HEK293 (cell line): ENCODE data around the gene TNFRSF13B.

Source experiments
- CTCF ChIA-PET: fragments of 350-600 bp; formaldehyde crosslinking; extraction: SDS; loops from one replicate; lab custom pipeline; 2021; ENCODE audit warnings: antibody characterized with exemption; lab: Yijun Ruan, JAX
- POLR2A ChIA-PET: fragments of 300-600 bp; formaldehyde crosslinking; extraction: SDS; loops from one replicate; lab custom pipeline; 2020; ENCODE audit warnings: antibody characterized with exemption, inconsistent platforms; lab: Yijun Ruan, JAX
- H3K27ac ChIP-seq: fragments of 200-500 bp; sonication (Bioruptor generic); 2 replicates; pipeline ENCODE4 v1.5.1; 2014; ENCODE audit warnings: low read depth, low read length, control low read depth, inconsistent platforms; ENCODE audit errors: extremely low read depth
- H3K36me3 ChIP-seq, 2 experiments: fragments of 200-500 bp in 1 of 2; sonication (Bioruptor generic) in 1 of 2; 1 replicate in 1 of 2; 2 replicates in 1 of 2; pipeline ENCODE4 v1.5.1; 2014 to 2017; ENCODE audit warnings: inconsistent platforms in 2 of 2, low read length in 2 of 2; ENCODE audit not compliant: control insufficient read depth in 2 of 2, insufficient read depth in 1 of 2
- H3K4me1 ChIP-seq: fragments of 200-500 bp; sonication (Bioruptor generic); 2 replicates; pipeline ENCODE4 v1.5.1; 2014; ENCODE audit warnings: mild to moderate bottlenecking, low read length, inconsistent platforms; ENCODE audit not compliant: control insufficient read depth, insufficient read depth
- H3K4me3 ChIP-seq: 2 replicates; pipeline ENCODE4 v1.5.1; 2011; ENCODE audit warnings: low read depth, mild to moderate bottlenecking, control low read depth, low read length, moderate library complexity
- H3K9me3 ChIP-seq: fragments of 200-500 bp; sonication (Bioruptor generic); 2 replicates; pipeline ENCODE4 v1.5.1; 2014; ENCODE audit warnings: low read depth, low read length, inconsistent platforms; ENCODE audit not compliant: control insufficient read depth, insufficient read depth
- AEBP2 ChIP-seq: fragments of 450-650 bp; formaldehyde crosslinking; IDR thresholded peaks from 2 replicates; pipeline ENCODE4 v1.5.1; 2016; ENCODE audit warnings: missing biosample characterization, missing genetic modification characterization, borderline replicate concordance
- ELK4 ChIP-seq: IDR thresholded peaks from 2 replicates; pipeline ENCODE4 v1.6.1; 2011; ENCODE audit warnings: mild to moderate bottlenecking, low read depth, low read length, borderline replicate concordance
- FEZF1 ChIP-seq: fragments of 450-650 bp; formaldehyde crosslinking; IDR thresholded peaks from 2 replicates; pipeline ENCODE4 v1.5.1; 2016; ENCODE audit warnings: missing biosample characterization, missing genetic modification characterization
- SCRT1 ChIP-seq: fragments of 450-650 bp; formaldehyde crosslinking; IDR thresholded peaks from 2 replicates; pipeline ENCODE4 v1.5.1; 2016; ENCODE audit warnings: missing biosample characterization, missing genetic modification characterization, borderline replicate concordance
- SCRT2 ChIP-seq: fragments of 450-650 bp; formaldehyde crosslinking; IDR thresholded peaks from 2 replicates; pipeline ENCODE4 v1.5.1; 2016; ENCODE audit warnings: missing biosample characterization, missing genetic modification characterization
- ZNF133 ChIP-seq: fragments of 450-650 bp; formaldehyde crosslinking; IDR thresholded peaks from 2 replicates; pipeline ENCODE4 v1.5.1; 2016; ENCODE audit warnings: missing biosample characterization, missing genetic modification characterization
- ZNF2 ChIP-seq: fragments of 450-650 bp; formaldehyde crosslinking; IDR thresholded peaks from 2 replicates; pipeline ENCODE4 v1.5.1; 2016; ENCODE audit warnings: missing biosample characterization, missing genetic modification characterization
- ZNF23 ChIP-seq: fragments of 450-650 bp; formaldehyde crosslinking; IDR thresholded peaks from 2 replicates; pipeline ENCODE4 v1.5.1; 2016; ENCODE audit warnings: missing biosample characterization, missing genetic modification characterization, borderline replicate concordance
- ZNF280D ChIP-seq: fragments of 450-650 bp; formaldehyde crosslinking; IDR thresholded peaks from 2 replicates; pipeline ENCODE4 v1.5.1; 2016; ENCODE audit warnings: missing biosample characterization, missing genetic modification characterization
- ZNF473 ChIP-seq: fragments of 450-650 bp; formaldehyde crosslinking; IDR thresholded peaks from 2 replicates; pipeline ENCODE4 v1.5.1; 2017; ENCODE audit warnings: missing biosample characterization, missing genetic modification characterization
- ZNF510 ChIP-seq: fragments of 450-650 bp; formaldehyde crosslinking; IDR thresholded peaks from 2 replicates; pipeline ENCODE4 v1.5.1; 2018; ENCODE audit warnings: mild to moderate bottlenecking, missing genetic modification characterization, missing biosample characterization; ENCODE audit not compliant: insufficient replicate concordance
- ZNF555 ChIP-seq: fragments of 450-650 bp; formaldehyde crosslinking; conservative IDR thresholded peaks from 2 replicates; pipeline ENCODE4 v1.5.1; 2017; ENCODE audit warnings: missing biosample characterization, mild to moderate bottlenecking, missing genetic modification characterization, inconsistent platforms
- ZNF600 ChIP-seq: fragments of 450-650 bp; formaldehyde crosslinking; IDR thresholded peaks from 2 replicates; pipeline ENCODE4 v1.5.1; 2016; ENCODE audit warnings: missing biosample characterization, missing genetic modification characterization
- ZNF777 ChIP-seq: fragments of 450-650 bp; formaldehyde crosslinking; IDR thresholded peaks from 2 replicates; pipeline ENCODE4 v1.5.1; 2017; ENCODE audit warnings: missing biosample characterization, missing genetic modification characterization, borderline replicate concordance
- ZSCAN5A ChIP-seq: fragments of 450-650 bp; formaldehyde crosslinking; IDR thresholded peaks from 2 replicates; pipeline ENCODE4 v1.5.1; 2016; ENCODE audit warnings: missing biosample characterization, missing genetic modification characterization

TNFRSF13B gene

GRCh38 chr17:16934836-16935235 lies 37.1 kb downstream of the TNFRSF13B start:
- ChIA-PET POLR2A (no interaction called here), CTCF (no interaction called here)
- Histone ChIP-seq H3K36me3 (no peaks in the 10 kb centered on the region), H3K4me3 (no peak overlapping the region), H3K9me3 (no peaks in the 10 kb centered on the region), H3K4me1 (no peaks in the 10 kb centered on the region), H3K27ac (no peak overlapping the region)
- TF ChIP-seq ELK4 = no peak

- H3K36me3 ChIP-seq = no peaks in the 10 kb centered on the region
- H3K27ac ChIP-seq = no peak overlapping the region
- no peaks in the 10 kb centered on the region for H3K9me3 ChIP-seq
- H3K4me3 ChIP-seq = no peak overlapping the region
- H3K4me1 ChIP-seq = no peaks in the 10 kb centered on the region
- TF ChIP-seq ZNF510 (tag by site-specific recombination) = no peak
- no peak for TF ChIP-seq ZNF23 (tag by site-specific recombination)
- ChIA-PET POLR2A (no interaction called here), CTCF (no interaction called here)
Observed at GRCh38 chr17:16934133-16934795, 37.7 kb downstream of the TNFRSF13B start.

GRCh38 chr17:16933317-16934132 lies 38.4 kb downstream of the TNFRSF13B start:
- no peaks in the 10 kb centered on the region for H3K4me1 ChIP-seq
- ChIA-PET POLR2A (no interaction called here), CTCF (no interaction called here)
- H3K36me3 ChIP-seq = no peaks in the 10 kb centered on the region
- no peaks in the 10 kb centered on the region for H3K9me3 ChIP-seq
- no peak for TF ChIP-seq ZNF777 (tag by site-specific recombination)
- no peak overlapping the region for H3K27ac ChIP-seq
- H3K4me3 ChIP-seq = no peak overlapping the region

GRCh38 chr17:16932611-16933010 lies 39.3 kb downstream of the TNFRSF13B start:
- no peaks in the 10 kb centered on the region for H3K36me3 ChIP-seq
- POLR2A ChIA-PET = no interaction called here
- H3K4me3 ChIP-seq = no peak overlapping the region
- H3K4me1 ChIP-seq = no peaks in the 10 kb centered on the region
- TF ChIP-seq SCRT1 (tag by site-specific recombination) (no peak), SCRT2 (tag by site-specific recombination) (no peak), ZNF600 (tag by site-specific recombination) (no peak)
- CTCF ChIA-PET = no interaction called here
- no peaks in the 10 kb centered on the region for H3K9me3 ChIP-seq
- H3K27ac ChIP-seq = no peak overlapping the region

- POLR2A ChIA-PET = no interaction called here
- H3K4me1 ChIP-seq = no peaks in the 10 kb centered on the region
- CTCF ChIA-PET = interaction anchor here (0.7 kb wide), 1 partner anchor 934 kb away, joined by 4 read pairs; no protein-coding TSS in a partner anchor
- no peak for TF ChIP-seq FEZF1 (tag by site-specific recombination)
- no peak for TF ChIP-seq ZNF133 (tag by site-specific recombination)
- TF ChIP-seq ZNF23 (tag by site-specific recombination) = no peak
- no peak for TF ChIP-seq ZSCAN5A (tag by site-specific recombination)
- no peak for TF ChIP-seq AEBP2 (tag by site-specific recombination)
- TF ChIP-seq ZNF473 = no peak
- no peak for TF ChIP-seq ZNF280D (tag by site-specific recombination)
- TF ChIP-seq ZNF2 (tag by site-specific recombination) = no peak
- no peak for TF ChIP-seq ZNF555 (tag by site-specific recombination)
Observed at GRCh38 chr17:16932156-16932555, 39.8 kb downstream of the TNFRSF13B start.

More at GRCh38 chr17:16932156-16932555, 39.8 kb downstream of the TNFRSF13B start:
- Histone ChIP-seq H3K36me3 (no peaks in the 10 kb centered on the region), H3K27ac (no peak overlapping the region), H3K9me3 (no peaks in the 10 kb centered on the region), H3K4me3 (no peak overlapping the region)
